Stimulated activated CD8-positive, alpha-beta memory T cell treated with anti-CD3 and anti-CD28 coated beads, Interleukin-4, amount 100 ng/mL, for 1 hour (primary cell): Measurements from ENCODE around the gene GRIK4.

Experiments
- DNase-seq, 2 donors: peaks; one replicate each; pipeline ENCODE4 v3.0.0-alpha.2; 2020; ENCODE audit warnings: low read depth in 2 of 2, low spot score in 1 of 2

Gene GRIK4

DNA sequence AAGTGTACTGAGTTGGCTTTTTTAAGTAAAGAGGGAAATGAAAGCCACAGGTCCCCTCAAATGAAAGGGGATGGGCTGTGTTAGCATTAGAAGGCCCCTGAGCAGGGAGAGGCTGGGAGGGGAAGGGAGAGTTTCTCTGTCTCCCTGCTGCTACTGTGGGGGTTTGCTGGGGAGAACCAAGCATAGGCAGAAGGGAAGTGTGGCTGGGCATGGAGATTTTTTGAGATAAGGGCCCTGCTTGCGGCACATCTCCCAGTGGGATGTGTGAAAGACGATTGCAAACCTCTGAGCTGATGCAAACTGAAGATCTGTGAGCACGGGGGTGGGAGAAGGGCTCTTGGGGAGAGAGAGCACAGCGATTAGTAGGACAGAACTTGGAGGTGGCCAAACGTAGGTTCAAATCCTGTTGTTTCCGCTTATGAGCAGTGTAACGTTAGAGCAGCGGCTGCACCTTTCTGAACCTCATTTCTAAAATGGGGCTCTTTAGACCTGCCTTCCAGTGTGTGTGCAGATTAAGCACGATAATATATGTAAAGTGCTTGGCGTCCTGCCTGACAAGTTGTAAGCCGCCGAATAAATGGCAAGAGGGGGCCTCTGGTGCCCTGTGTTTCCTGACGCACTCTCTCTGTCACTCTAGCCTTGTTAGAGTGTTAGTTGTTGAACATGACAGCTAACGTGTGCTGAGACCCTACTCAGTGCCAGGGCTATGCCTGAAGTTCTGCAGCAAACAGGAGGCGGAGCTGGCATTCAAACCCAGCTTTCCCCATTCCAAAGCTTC, 122.3 kb downstream of the GRIK4 start:
- no peak for DNase-seq

DNA sequence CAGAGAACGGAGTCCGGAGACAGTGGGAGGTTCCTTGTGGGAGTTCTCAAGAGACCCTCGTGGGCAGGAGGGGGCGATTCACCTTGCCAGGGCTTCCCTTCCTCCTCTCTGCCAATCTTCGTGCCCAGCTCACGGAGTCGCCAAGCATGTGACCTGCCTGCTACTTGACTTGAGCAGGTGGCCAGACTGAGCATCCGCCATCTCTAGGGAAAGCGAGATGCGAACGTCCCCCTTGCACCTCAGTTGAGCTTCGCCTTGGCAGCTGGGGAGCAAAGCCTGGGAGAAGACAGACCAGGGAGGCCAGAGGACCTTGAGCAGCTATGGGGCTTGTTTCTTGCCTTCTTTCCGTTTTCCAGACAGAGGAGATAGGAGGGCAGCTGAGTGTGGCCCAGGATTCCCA, 123.2 kb downstream of the GRIK4 start:
- DNase-seq: no peak

DNA sequence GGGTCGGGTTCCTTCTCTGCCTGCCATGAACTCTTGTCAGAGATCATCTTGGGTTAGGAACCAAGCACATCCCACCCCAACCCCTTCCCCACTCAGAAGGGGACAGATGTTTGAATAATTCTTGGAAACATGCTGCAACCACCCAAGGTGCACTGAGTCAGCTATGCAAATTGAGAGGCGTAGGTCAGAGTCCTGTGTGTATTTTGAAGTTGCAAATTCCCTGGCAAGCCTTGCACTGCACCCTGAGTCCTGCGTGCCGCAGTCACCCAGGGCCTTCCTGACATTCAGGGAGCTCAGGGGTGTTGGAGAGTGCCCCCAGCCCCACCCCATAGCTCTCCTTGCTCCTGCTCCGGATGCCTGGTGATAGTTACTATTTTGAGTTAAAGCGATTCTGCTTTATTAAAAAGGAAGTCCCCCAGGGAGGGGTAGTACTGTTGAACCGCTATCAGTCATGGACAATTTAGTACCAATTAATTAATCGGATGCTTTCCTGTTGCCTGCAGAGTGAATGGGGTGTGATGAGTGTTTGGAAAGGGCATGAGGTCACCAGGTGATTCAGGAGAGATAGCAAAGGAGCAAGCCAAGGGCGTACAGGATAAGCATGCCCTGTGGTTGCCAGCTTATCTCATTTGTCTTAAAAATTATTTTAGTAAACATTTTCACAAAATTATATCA, 123.7 kb downstream of the GRIK4 start:
- DNase-seq: no peak

DNA sequence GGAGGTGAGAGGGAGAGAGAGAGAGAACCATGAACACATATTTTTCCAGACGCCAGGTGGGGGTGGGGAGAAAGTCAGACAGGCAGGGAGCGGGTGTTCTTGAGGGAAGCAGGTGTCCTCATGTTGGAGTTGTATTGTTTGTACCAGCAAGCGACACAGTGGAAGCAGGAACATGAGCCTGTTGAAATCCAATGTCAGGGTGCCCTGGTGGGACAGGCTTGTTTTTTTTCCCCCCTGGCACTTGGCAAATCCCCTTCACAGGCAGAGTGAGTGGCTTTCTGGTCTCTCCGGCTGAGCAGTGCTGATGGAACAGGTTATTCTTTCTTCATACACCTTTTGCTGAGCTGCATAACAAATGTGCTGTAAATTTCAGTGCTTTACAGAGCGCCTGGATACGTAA, 125.6 kb downstream of the GRIK4 start:
- DNase-seq: no peak

DNA sequence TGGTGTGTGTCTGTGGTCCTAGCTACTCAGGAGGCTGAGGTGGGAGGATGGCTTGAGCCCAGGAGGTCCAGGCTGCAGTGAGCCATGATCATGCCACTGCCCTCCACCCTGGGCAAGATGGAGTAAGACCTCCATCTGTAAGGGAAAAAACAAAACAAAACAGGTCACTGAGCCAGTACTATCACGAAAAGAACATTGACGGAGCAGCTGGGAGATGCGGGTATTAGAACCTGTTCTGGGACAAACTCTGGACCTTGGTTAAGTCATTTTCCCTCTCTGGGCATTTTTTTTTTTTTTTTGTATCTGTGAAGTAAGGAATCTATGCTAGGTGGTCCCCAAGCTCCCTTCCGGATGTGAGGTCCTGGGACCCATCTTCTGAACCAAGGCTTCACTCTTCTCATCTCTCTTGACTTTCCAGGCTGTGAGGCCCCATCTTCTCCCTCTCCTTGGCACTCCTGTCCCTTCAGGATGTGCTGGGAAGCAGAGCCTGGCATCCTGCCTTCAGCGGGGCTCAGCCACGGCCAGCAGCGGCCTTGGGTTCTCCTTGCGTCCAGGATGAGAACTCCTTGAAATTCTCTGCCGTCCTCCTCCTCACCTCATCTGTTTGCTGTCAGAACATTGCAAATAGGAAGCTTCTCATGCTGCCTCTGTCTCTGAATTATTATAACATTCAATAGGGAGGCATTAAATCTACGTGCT, 130.8 kb downstream of the GRIK4 start:
- DNase-seq: no peak

DNA sequence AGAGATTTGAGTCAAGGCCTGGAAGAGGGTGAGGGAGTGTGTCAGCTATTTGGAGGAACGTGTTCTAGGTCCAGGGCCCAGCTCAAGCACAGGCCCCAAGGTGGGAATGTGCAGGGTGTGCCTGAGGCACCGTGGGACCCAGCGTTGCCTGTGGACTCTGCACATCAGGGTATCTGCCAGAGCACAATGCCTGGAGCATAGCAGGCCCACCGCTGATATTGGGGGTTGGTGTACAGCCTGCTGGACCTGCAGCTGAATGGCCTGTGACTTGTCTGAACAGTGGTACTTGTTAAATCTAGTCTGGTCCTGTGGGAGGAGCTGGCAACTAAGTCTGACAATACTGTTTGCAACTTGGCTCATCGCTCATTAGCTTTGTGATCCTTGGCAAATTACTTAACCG, 131.7 kb downstream of the GRIK4 start:
- no peak for DNase-seq

DNA sequence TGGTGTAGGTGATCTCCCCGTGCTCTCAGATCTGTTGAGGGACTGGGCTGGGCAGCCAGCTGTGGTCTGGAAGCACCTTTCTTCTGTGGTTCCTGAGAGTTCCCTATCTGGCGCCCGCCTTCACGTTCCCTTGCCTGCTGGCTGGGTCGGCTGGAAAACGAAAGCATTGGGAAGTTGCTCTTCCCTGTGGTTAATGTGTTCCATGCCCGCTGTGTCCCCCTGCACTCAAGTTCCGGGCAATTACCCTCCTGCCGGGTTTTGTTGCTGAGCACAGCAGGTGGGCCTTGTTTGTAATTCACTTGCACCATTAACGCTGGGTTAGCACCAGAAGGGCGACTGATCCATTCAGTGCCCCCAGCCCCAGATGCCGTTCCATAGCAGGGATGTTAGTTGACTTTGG, 134.1 kb downstream of the GRIK4 start:
- DNase-seq: no peak

DNA sequence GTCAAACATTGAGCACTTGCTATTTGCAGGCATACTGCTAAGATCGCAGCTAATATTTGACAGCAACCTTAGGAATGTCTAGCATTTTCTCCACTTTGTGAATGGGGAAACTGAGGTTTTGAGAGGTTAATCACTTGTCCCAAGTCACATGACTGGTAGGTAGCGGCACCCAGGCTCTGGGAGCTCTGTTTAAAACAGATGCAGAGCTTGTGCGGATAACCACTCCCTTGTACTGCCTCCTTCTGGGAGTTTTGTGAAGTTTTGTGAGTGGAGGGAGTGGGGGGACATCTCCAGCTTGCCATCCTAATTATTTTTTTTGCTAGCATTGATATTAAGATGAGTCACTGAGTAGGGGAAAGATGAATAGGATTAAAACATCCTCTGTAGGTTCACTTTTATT, 134.7 kb downstream of the GRIK4 start:
- no peak for DNase-seq

DNA sequence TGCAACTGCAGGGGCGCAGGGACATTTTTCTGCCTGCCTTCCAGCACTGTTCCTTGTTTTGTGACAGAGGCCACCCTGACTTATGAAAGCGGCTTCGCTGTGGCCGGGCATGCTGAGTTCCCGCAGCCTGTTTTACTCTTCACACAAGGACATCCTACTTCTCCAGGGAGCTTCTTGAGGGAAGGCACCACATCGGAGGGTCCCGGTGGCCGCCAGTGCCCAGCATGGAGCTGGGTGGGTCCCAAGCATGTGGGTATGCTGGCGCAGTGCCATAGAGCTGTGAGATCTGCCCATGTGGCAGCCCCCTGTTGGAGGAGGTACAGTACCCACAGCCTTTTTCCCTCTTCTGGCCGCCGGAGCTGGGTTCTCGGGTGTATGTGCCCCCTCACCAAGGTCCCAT, 136.1 kb downstream of the GRIK4 start:
- no peak for DNase-seq

DNA sequence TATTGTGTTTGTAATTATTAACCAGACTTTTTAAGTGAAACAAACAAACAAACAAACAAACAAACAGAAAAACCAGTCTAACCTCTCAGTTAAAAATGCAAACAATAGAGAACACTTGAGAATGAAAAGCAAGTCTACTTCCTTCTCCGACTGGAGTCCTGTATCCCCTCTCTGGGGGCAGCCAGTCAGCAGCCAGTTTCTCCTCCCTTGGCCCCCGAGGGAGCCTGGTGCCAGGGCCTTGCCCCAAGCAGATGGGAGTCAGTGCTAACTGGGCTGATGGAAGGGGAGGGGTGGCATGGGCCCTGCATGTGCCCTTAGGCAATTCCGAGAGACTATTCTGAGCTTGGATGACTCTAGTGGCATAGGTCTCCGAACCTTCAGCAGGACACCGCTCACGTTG, 137.2 kb downstream of the GRIK4 start:
- DNase-seq: no peak

DNA sequence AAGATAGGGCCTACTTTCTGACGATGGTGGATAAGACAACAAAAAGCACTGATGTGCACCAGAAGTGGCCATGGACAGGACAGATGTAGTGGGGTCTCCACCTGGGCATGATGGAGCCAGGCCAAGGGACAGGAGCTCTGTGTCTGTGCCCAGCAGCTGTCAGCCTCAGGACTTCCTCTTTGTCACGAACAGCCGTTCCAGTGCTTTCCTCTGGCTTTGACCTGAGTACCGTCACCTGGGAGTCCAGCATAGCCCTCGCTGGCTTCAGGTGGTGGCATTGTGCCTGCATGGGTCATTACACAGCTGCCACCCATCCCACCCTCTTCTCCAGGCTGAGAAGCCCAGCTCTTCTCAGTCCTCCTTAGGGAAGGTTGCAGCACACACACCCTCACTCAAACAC, 137.8 kb downstream of the GRIK4 start:
- DNase-seq: no peak

DNA sequence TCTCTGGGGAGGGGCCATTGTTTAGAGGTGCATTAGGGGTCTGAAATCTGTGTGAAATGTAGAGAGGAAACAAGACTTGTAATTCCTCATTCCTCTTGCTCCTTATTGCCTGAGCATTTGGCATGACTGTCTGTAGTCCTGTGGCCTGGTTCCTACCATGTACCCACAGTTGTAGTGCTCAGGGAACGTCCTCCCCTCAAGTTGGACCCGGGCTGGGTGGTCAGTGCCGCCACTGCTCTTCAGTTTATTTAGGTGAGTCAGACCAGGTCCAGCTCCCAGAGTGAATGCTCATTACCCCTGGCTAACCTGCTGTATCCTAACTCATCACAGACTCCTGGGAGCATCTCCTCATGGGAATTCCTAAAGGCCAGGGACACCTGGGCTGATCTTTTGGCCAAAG, 139.8 kb downstream of the GRIK4 start:
- DNase-seq: no peak

DNA sequence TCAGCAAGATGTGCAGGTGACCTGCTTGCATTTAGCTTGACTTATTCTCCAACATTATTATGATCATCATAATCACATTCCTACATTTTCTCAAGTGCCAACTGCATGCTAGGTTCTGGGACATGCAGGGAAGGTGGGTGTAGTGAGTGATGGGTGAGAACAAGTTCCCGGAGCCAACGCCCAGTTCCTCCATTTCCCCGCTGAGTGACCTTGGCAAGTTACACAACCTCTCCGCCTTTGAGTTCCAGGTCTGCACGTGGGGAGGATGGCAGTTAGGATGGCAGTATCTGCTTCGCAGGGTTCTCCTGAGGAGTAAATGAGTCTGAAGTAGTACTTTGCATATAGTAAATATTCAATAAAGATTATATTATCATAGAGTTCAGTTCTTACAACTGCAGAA, 140.3 kb downstream of the GRIK4 start:
- DNase-seq: no peak

DNA sequence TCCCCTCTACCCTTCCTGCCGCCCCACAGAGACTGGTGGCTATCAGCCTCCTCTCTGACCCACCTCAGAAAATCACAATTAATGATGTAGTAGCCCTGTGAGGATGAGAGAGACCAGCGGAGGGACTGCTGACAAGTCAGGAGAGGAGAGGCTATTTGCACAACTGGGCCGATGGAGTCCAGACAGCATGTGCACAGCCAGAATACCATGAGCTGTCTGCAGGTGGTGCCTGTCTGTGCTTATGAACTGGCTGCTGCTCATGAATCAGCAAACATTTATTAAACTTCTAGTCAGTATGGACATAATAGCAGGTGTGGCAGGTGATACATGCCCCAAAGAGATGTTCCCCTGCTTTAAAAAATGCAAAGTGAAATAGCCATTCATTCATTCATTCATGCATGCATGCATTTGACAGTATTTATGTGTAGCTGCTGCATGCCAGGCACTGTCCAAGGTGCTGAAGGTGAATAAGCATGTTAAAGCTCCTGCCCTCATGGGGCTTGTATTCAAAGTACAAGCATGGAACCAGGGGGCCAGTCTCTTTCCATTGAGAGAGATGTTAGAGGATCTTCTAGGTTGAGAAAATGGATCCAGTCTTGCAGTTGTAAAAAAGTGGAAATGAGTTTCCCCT, 141.3 kb downstream of the GRIK4 start:
- DNase-seq: no peak

DNA sequence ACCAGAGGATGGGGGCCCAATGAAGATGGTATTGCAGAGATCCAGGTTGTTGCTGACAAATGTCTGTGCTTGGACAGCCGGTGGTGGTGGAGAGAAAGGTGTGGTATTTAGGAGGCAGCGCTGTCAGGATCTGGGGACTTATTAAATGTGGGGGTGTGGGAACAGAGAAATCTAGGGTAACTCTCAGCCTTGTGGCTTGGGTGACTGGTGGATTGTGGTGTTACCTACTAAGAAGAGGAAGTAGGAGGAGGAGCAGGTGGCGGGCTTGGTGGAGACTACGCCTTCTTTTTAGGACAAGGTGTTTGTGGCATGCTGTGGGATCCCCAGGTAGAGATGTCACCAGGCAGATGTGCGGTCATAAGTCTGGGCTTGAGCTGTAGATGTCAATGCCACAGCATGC, 144.0 kb downstream of the GRIK4 start:
- DNase-seq: no peak

DNA sequence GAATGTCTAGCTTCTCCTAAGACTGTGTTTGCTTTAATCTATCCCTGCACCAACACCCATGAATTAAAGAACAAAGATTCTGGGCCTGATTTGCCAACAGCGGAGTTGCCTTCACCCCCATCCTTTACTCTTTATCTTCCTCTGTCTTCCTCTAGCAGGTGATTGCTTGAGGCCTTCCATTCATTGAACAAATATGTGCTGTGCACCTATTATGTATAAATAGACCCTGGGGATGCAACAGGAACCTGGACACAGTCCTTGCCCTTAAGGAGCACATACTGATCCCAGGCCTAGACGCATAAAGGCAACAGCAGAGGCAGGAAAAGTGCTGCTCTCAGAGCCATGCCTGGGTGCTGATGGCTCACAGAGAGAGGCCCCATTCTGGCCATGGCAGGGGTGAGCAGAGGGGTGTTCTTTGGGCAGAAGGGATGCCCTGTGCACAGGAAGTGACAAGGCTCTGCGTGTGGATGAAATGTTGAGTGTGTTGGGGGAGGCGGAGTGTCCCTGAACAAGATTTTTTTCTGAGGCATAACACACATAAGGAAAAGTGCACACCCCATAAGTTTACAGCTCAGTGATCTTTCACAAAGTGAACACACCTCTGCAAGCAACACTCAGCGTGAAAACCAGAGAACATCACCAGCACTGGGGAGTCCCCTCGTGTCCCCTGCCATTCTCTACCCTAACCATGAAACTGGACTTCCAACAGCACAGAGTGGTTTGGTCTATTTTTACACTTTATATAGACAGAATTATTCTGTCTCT, 145.9 kb downstream of the GRIK4 start:
- no peak for DNase-seq

DNA sequence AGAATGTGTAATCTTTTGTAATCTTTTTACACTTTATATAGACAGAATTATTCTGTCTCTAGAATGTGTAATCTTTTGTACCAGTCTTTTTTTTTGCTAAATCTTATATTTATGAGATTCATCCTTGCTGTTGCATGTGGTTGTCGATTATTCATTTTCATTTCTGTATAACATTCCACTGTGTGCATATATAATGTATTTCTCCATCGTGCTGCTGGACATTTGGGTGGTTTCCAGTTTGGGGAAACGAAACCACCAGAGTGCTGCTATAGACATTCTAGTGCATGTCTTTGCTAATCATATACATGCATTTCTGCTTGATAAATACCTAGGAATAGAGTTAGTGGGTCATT, 146.5 kb downstream of the GRIK4 start:
- no peak for DNase-seq

DNA sequence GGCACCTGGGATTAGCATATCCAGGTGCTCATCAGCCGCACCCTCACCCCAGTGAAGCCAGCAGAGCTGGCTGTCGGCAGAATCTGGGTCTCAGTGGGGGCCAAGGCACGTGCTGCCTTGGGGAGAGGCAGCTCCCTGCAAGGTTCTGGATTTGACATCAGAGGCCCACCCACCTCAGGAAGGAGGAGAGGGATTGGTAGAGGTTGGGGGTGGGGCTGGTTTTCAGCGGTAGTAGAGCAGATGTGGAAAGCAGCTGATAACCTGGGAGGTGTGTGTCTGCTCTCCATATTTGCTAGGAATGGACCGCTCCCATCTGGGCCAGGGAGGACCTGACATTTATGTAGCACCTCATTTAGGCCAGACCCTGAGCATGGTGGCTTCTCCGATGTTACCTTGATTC, 147.5 kb downstream of the GRIK4 start:
- no peak for DNase-seq

DNA sequence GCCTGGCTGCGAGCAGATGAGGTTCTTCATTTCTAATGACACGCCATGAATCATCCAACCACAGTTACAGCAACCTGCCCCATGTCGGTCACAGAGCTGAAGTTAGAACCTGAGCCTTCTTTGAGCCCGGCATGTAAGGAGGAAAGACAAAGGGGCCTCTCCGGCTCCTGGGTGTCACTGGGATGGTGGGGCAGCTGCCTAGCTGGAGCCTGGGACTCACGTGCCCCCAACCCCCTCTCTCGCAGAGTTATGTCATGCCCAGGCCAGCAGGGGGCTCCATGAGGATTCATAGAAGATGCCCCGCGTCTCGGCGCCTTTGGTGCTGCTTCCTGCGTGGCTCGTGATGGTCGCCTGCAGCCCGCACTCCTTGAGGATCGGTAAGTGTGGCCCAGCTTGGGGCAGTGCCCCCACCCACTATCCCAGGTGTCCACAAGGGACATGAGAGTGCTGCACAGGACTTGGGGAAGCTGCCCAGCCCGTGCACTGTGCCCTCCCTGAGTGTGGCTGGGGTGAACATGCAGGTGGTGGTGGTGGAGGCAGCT, 148.5 kb downstream of the GRIK4 start:
- no peak for DNase-seq

DNA sequence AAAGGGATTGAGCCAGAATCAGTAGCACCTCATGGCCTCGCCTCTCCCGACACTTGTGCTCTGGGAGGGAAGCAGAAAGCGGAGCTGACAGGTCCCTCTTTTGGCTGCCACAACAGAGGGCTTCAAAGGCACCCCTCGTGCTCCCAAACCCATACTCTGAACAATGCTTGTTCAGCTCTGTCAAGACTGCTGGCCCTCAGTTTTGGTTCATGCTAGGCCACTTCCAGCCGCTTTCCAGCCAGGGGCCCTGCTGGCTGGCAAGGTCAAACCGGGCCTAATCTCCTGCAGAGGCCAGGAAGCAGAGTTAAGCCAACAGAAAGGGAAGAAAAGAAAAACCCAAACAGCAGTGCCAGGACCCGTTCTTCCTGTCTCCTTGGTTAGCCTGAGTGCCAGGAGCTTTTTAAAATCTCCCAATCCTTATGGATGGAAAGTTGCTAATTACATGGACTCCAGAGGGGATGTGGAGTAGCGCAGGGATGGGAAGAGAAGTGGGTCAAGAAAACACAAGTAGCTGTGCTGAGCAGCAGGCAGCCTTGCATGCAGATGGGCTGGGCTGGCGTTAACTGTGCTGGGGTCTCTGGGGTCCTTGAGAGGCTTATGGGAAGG, 150.6 kb downstream of the GRIK4 start:
- DNase-seq: no peak

DNA sequence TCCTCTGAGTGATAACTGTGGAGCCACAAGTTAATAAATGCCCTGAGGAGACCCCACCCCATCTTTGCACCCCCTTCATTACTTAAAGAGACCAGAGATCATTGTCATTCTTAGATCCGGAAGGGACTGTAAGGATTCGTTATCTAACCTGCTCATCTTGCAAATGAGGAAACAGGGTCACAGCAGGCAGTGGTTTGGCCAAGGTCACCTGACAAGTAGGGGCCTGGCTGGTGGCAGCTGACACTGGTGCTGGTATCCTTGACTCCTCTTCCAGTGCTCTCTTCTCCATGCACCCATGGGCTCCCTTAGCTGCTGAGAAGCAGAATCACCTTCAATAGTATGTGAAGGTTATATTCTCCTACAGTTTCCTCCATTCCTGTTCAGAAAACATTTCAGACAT, 151.6 kb downstream of the GRIK4 start:
- no peak for DNase-seq
